Spleen (tissue), 7 donors: Measurements from ENCODE around the gene SOX11.

ENCODE experiments used
- POLR2AphosphoS5 ChIP-seq, 3 donors: sonication (generic); formaldehyde crosslinking; IDR thresholded peaks; one replicate each; pipeline ENCODE4 v1.5.1; 2017; ENCODE audit warnings: antibody characterized with exemption in 3 of 3
- TF ChIP-seq, protein P1 (sequence below), 11 experiments: fragments of 200-600 bp in 7 of 11; fragments of 450-650 bp in 4 of 11; sonication (generic) in 4 of 11; IDR thresholded peaks in 8 of 11; conservative IDR thresholded peaks in 3 of 11; 1 replicate in 7 of 11; 2 replicates in 4 of 11; pipeline versions ENCODE4 v1.4.0 to v1.8.0; 2016 to 2021; ENCODE audit warnings: antibody characterized with exemption in 11 of 11, inconsistent platforms in 4 of 11, mild to moderate bottlenecking in 1 of 11
- donor health status: DM: no; HTN: no; CAD: no; lungs with moderate emphysema.
- donor health status: DM: no; HTN: no; CAD: no.
- donor health status: DM: no; HTN: no; CAD: no.

DNA sequence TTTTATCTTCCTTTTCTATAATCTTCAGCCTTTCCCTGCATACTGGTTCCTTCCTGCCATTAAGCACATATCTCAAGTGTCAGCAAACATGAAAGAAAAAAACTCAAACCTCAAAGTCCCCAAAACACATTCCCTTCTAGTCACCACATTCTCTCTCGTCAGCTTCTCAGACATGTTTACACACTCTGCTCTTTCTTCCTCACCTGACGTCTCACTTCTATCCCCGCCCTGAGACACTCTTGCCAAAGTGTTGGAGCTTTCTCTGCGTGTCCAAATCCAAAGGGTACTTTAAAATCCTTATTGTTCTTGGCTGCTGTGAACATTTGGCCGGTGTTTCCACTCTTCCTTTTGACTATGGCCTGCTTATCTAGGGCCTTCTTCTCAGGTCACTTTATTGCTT lies 47.9 kb downstream of the SOX11 start:
- TF ChIP-seq, protein P1, sequence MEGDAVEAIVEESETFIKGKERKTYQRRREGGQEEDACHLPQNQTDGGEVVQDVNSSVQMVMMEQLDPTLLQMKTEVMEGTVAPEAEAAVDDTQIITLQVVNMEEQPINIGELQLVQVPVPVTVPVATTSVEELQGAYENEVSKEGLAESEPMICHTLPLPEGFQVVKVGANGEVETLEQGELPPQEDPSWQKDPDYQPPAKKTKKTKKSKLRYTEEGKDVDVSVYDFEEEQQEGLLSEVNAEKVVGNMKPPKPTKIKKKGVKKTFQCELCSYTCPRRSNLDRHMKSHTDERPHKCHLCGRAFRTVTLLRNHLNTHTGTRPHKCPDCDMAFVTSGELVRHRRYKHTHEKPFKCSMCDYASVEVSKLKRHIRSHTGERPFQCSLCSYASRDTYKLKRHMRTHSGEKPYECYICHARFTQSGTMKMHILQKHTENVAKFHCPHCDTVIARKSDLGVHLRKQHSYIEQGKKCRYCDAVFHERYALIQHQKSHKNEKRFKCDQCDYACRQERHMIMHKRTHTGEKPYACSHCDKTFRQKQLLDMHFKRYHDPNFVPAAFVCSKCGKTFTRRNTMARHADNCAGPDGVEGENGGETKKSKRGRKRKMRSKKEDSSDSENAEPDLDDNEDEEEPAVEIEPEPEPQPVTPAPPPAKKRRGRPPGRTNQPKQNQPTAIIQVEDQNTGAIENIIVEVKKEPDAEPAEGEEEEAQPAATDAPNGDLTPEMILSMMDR (IDR thresholded peaks at IDR 0.05 in 8 of 11, conservative IDR thresholded peaks at IDR 0.05 in 3 of 11) = no peak
- TF ChIP-seq POLR2AphosphoS5 (IDR thresholded peaks at IDR 0.05) = no peak
